ENCODE measurements around the gene RASGRP2. TPM values are rescaled to one million over a fixed set of nuclear protein-coding genes. Genes with fewer than 3 reads are reported as not detected.

RASGRP2 gene
- total RNA-seq, 4 donors from 2014 or later: 0.64 to 7.6 (median 3.9) TPM

GRCh38 chr11:64754124-64754918 lies 10.4 kb upstream of the RASGRP2 start:
- H3K27me3 ChIP-seq: no peaks in the 10 kb centered on the region
- WGBS: 93% methylated on average over 13 of the region's 26 CpGs

GRCh38 chr11:64753380-64754123 lies 9.6 kb upstream of the RASGRP2 start:
- no peak for DNase-seq (ENCODE audit: low spot score in 2 of 2)
- Histone ChIP-seq H3K36me3 (no peaks in the 10 kb centered on the region), H3K4me3 (no peak overlapping the region), H3K27ac (no peak overlapping the region), H3K4me1 (no peaks in the 10 kb centered on the region), H3K9me3 (no peaks in the 10 kb centered on the region), H3K27me3 (no peaks in the 10 kb centered on the region)
- no peak for TF ChIP-seq POLR2A (IDR thresholded peaks at IDR 0.05)
- no peak for TF ChIP-seq EP300 (IDR thresholded peaks at IDR 0.05)
- no peak for TF ChIP-seq CTCF (IDR thresholded peaks at IDR 0.05)
- TF ChIP-seq POLR2AphosphoS5 (IDR thresholded peaks at IDR 0.05): no peak
- 97% methylated on average over 29 of the region's 43 CpGs for WGBS

More at GRCh38 chr11:64754124-64754918, 10.4 kb upstream of the RASGRP2 start:
- TF ChIP-seq POLR2AphosphoS5 (IDR thresholded peaks at IDR 0.05) (no peak), CTCF (IDR thresholded peaks at IDR 0.05) (no peak), POLR2A (IDR thresholded peaks at IDR 0.05) (no peak), EP300 (IDR thresholded peaks at IDR 0.05) (no peak)
- no peaks in the 10 kb centered on the region for H3K36me3 ChIP-seq
- no peaks in the 10 kb centered on the region for H3K9me3 ChIP-seq
- no peak overlapping the region for H3K4me3 ChIP-seq
- H3K4me1 ChIP-seq: peaks cover 4% of the 10 kb centered on the region
- no peak for DNase-seq (ENCODE audit: low spot score in 2 of 2)
- H3K27ac ChIP-seq: no peak overlapping the region

GRCh38 chr11:64753019-64753379 lies 9.1 kb upstream of the RASGRP2 start:
- no peaks in the 10 kb centered on the region for H3K36me3 ChIP-seq
- no peaks in the 10 kb centered on the region for H3K4me1 ChIP-seq
- no peak overlapping the region for H3K27ac ChIP-seq
- TF ChIP-seq CTCF (IDR thresholded peaks at IDR 0.05) (no peak), POLR2AphosphoS5 (IDR thresholded peaks at IDR 0.05) (no peak), EP300 (IDR thresholded peaks at IDR 0.05) (no peak), POLR2A (IDR thresholded peaks at IDR 0.05) (no peak)
- WGBS: 97% methylated on average over 6 of the region's 7 CpGs
- no peaks in the 10 kb centered on the region for H3K27me3 ChIP-seq
- H3K4me3 ChIP-seq: no peak overlapping the region
- no peaks in the 10 kb centered on the region for H3K9me3 ChIP-seq
- DNase-seq (ENCODE audit: low spot score in 2 of 2): no peak

GRCh38 chr11:64752175-64752970 lies 8.4 kb upstream of the RASGRP2 start:
- TF ChIP-seq POLR2A (IDR thresholded peaks at IDR 0.05): no peak
- TF ChIP-seq POLR2AphosphoS5 (IDR thresholded peaks at IDR 0.05): no peak
- TF ChIP-seq CTCF (IDR thresholded peaks at IDR 0.05): no peak
- no peak for TF ChIP-seq EP300 (IDR thresholded peaks at IDR 0.05)
- no peaks in the 10 kb centered on the region for H3K27me3 ChIP-seq
- H3K36me3 ChIP-seq: no peaks in the 10 kb centered on the region
- WGBS: 92% methylated on average over 12 of the region's 14 CpGs
- no peaks in the 10 kb centered on the region for H3K4me1 ChIP-seq
- no peak overlapping the region for H3K27ac ChIP-seq
- H3K4me3 ChIP-seq: no peak overlapping the region
- peak in 1 of 2 donors; percentile 40 for DNase-seq (ENCODE audit: low spot score in 2 of 2)
- H3K9me3 ChIP-seq: no peaks in the 10 kb centered on the region
